ENCODE data around the gene TNIP2. TPM values are rescaled to one million over a fixed set of nuclear protein-coding genes. Genes with fewer than 3 reads are reported as not detected.
"Not testable (repeated sequence)": the region's sequence is repeated elsewhere in the genome, so short reads cannot be mapped to it uniquely, and the experiment has no call there.

The TNIP2 gene
- total RNA-seq, 1 donor from 2014 or later = 13.1 TPM

DNA sequence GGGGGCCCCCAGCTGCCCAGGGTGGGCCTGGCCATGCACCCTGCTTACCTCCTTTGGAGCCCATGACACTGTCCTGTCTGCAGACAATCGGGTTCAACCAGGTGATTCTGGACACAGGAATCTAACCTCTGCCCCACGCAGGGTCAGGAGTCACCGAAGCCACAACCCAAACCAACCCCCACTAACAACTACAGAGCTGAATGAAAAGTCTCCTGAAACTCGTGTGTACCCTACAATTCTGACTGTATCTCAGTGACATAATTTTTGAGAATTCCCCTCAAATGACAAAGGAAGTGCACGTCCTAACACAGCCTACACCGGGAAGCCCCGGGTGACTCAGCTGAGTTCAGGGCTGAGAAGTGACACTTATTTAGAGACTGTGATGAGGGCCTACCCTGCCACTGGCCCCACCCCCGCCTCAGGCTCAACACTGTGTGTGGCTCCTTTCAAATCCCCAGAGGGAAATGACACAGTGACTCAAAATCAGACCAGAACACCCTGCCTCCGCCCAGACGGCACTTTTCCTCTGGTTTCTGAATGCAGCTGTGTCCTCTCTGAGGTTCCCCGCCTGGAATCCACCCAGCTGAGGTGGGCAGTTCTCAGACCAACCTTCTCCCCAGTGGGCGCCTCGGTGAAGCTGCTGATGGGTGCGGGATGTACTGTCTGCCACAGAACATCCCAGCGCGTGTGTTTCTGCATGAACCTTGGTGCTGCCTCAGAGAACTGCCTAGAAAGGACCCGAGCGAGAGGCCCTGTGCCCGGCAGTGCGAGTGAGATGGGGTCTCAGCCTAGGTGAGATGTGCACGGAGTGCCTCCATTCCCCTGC lies 9.9 kb downstream of the TNIP2 start:
- DNase-seq (ENCODE audit: low spot score) (no peak), ATAC-seq (peak; percentile 50)

DNA sequence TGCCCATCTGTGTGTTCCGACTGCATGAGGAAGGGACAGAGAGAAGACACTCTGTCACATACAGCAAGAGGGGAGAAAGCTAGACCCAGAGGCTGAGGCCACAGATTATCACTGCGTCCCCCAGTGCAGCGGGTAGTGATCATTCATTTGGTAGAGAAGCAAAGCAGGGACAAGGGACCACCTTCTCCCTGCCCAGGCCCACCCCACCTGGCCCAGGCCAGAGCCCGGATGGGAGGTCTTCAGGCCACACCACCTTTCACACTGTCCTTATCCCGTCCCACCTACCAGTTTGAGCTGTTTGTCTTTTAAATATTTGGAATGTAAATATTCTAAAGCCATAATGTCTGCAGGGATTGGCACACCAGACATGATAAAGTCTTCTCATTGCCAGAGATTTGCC lies 10.6 kb downstream of the TNIP2 start:
- DNase-seq (ENCODE audit: low spot score) (no peak), ATAC-seq (no peak)

DNA sequence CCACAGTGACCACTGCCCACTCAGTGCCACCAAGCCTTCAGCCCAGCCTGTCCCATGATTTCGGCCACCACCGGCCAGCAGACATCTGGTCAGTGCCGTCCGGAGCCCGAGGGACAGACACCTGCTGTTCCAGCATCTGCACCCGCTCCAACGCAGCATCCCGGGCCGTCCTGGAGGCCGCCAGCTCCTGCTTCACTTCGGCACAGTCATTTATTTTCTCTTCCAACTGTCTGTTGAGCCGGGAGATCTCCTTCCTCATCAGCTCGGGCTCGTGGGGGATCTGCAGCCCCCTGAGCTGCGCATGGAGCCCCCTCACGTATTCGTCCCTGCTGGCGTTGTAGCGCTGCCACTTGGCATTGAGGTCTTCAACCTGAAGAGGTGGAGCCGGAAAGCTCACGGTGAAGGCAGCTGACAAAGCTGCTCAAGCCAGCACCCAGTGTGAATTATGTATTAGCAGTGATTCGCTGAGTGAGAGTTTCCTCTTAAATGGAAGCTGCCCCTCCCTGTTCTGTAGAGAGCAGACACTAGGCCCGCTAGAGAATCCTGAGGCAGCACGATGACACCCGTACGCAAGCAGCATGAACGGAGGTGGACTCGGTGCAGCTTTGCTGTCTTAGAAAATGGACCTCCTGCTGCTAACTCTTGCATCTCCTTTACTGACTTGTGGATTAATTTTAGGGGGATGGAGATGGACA lies 11.4 kb downstream of the TNIP2 start:
- no peak for ATAC-seq
- no peak for DNase-seq (ENCODE audit: low spot score)

DNA sequence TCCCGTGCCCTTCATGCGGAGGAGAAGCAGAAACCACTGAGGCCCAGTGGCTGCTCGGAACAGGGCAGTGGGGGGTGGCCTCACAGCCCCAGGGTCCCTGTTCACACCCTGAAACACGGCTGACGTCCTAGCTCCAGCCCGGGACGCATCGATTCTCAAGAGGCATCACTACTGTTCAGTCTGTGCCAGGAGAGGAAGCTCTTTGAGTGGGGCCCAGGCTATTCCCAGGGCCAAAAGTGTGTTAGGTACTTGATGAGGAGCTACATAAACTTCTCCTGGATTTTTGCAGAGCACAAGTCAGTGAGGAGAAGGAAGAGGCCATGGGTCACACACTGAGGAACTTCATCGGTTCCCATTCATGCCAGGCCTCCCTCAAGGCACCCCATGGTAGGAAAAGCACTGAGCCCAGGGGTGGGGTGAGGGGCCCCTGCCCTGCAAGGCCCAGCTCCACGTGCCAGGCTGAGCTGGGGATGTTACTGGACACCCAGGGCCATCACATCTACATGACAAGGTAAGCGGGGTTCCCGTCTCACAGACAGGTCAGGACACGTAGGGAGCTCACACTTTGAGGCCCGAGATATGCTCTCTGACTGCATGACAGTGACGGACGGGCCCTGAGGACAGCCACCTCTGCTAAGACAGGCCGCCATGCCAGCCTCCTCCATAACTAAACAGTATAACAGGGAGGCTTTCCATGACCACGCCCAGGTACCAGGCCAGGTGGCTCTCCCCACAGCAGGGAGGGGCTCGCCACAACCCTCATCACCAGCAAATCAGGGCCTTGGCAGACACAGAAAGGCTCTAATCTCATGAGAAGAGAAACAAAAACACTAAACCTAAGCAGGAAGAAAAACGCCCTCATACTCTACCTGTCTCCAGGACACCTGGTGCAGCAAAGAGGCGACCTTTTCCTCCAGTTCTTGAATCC lies 12.4 kb downstream of the TNIP2 start:
- no peak for ATAC-seq
- DNase-seq (ENCODE audit: low spot score) = no peak

GRCh38 chr4:2742823-2743517 lies 13.2 kb downstream of the TNIP2 start:
- no peak for ATAC-seq
- no peak for DNase-seq (ENCODE audit: low spot score)

- no peak for DNase-seq (ENCODE audit: low spot score)
These were observed 13.9 kb downstream of the TNIP2 start for GRCh38 chr4:2742081-2742822.

DNA sequence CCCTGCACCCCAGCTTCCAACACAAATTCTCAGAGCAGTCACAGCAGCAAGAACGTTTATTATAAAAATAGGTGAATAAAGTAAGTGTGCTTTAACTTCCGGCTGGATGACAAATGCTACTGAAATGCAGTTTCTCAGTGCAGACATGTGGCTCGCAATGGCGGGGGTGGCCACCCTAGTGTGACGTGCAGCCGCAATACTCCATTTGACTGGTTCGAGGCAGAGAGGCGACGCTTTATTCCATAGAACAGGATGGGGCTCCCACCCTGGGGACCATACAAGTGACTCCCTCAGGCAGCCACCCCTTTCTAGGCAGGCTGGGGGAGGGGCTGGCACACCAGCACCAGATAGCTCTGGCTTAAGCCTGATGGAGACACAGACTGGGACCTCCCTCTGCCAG lies 14.5 kb downstream of the TNIP2 start:
- no peak for DNase-seq (ENCODE audit: low spot score)
- no peak for ATAC-seq

More at GRCh38 chr4:2742081-2742822, 13.9 kb downstream of the TNIP2 start:
- ATAC-seq = no peak

DNA sequence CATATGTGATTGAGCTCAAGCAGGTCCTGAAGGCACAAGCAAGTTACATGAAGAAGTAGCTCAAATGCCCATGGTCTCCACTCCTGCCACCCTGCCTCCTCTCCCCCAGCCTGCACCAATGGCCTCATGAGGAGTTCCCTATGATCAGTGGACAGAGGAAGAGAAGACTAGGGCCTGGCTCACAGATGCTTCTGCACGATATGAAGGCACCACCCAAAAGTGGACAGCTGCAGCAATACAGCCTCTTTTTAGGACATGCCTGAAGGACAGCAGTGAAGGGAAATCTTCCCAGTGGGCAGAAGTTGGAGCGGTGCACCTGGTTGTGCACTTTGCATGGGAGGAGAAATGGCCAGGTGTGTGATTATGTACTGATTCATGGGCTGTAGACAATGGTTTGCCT lies 17.8 kb downstream of the TNIP2 start:
- DNase-seq (ENCODE audit: low spot score); ATAC-seq: not testable (repeated sequence)

- ATAC-seq = no peak
These were observed 20.3 kb downstream of the TNIP2 start for GRCh38 chr4:2735869-2736268.

GRCh38 chr4:2734612-2735011 lies 21.5 kb downstream of the TNIP2 start:
- DNase-seq (ENCODE audit: low spot score) (no peak), ATAC-seq (no peak)

More at GRCh38 chr4:2735869-2736268, 20.3 kb downstream of the TNIP2 start:
- DNase-seq (ENCODE audit: low spot score) = no peak

- DNase-seq (ENCODE audit: low spot score) (no peak), ATAC-seq (no peak)
These were observed 22.1 kb downstream of the TNIP2 start for GRCh38 chr4:2733844-2734574.

GRCh38 chr4:2733001-2733843 lies 22.9 kb downstream of the TNIP2 start:
- DNase-seq (ENCODE audit: low spot score) = no peak

DNA sequence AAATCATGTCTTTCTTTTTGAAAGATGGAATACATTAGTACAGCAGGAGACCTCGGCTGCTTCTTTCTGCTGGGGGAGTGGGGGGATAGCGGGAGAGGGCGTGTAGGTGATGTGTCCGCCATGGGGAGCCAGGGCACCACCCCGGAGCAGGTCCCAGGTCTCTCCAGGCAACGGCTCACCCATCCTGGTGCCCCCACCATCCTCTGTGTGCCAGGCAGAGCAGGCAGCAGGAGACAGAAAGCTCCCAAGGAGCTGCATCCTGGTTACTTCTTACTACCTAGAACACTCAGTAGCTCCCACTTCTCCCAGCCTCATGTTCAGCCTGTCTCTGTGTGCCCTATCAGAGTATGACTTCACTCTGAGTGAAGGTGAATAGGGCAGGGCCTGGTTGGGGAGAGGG lies 23.6 kb downstream of the TNIP2 start:
- DNase-seq (ENCODE audit: low spot score) (no peak), ATAC-seq (peak; percentile 13)

More at GRCh38 chr4:2733001-2733843, 22.9 kb downstream of the TNIP2 start:
- ATAC-seq = peak; percentile 32

DNA sequence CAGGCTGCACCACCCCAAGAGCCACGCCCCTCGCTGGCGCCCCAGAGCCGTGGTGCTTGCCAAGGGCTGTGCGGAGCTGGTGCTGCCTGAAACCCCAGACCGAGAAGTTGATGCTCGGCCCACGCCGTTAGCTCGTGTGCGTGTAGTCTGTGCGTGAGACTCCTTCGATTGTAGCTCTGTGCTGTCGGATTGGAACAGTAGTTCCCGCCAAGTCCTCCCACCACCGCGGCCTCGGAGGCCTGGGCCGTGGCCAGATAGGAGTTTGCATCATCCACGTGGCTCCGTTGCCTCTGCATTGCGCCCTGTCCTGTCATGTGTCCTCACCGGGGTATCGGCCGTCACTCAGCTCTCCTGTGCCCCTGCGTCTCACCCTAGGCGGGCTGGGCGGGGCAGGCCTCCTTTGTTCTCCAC lies 24.2 kb downstream of the TNIP2 start:
- no peak for ATAC-seq
- DNase-seq (ENCODE audit: low spot score) = no peak

DNA sequence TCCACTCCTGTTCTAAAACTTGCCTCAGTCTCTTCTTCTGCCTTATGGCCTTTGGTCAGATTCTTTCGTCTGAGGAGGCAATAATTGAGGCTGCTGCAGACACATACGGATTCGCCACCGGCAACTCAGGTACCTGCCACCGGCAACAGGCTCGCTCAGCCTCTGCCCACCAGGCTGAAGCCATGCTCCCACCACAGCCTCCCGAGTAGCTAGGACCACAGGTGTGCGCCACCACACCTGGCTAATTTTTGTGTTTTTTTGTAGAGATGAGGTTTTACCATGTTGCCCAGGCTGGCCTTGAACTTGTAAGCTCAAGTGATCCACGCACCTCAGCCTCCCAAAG lies 26.6 kb downstream of the TNIP2 start:
- DNase-seq (ENCODE audit: low spot score) (no peak), ATAC-seq (no peak)

- no peak for ATAC-seq
- DNase-seq (ENCODE audit: low spot score) = no peak
These were observed 27.2 kb downstream of the TNIP2 start for GRCh38 chr4:2728806-2729532.

- ATAC-seq (no peak), DNase-seq (ENCODE audit: low spot score) (no peak)
These were observed 27.9 kb downstream of the TNIP2 start for GRCh38 chr4:2728221-2728620.

DNA sequence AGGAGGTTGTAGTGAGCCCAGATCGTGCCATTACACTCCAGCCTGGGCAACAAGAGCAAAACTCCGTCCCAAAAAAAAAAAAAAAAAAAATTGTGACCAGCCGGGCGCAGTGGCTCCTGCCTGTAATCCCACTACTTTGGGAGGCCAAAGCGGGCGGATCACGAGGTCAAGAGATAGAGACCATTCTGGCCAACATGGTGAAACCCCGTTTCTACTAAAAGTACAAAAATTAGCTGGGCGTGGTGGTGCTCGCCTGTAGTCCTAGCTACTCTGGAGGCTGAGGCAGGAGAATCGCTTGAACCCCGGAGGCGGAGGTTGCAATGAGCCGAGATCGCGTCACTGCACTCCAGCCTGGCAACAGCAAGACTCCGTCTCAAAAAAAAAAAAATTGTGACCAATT lies 29.3 kb downstream of the TNIP2 start:
- ATAC-seq; DNase-seq (ENCODE audit: low spot score): not testable (repeated sequence)
